Endothelial cell of umbilical vein (primary cell): ENCODE data around the gene PMEL. TPM values are rescaled to one million over a fixed set of nuclear protein-coding genes. Genes with fewer than 3 reads are reported as not detected.
A peak's percentile ranks its signal among the peaks of the same experiment; 100 is the strongest.

ENCODE experiments used
- BruUV-seq: library from RNA; stranded (reverse); fragments of 400-500 nt; replicated peaks from 2 replicates; lab custom pipeline; 2021; lab: Mats Ljungman, UMichigan
- CTCF ChIA-PET: fragments of 300-600, 350-600 bp; sonication (Branson Sonifier 250); formaldehyde crosslinking; loops from one replicate; lab custom pipeline; 2021; ENCODE audit warnings: antibody characterized with exemption, inconsistent platforms; lab: Charles Lee
- POLR2A ChIA-PET: fragments of 300-600, 350-600 bp; sonication (Branson Sonifier 250); formaldehyde crosslinking; loops from one replicate; lab custom pipeline; 2021; ENCODE audit warnings: antibody characterized with exemption, inconsistent platforms; lab: Charles Lee
- DNase-seq: peaks from one replicate; pipeline ENCODE4 v3.0.0-alpha.2; 2011; ENCODE audit warnings: low read depth, low spot score
- FAIRE-seq: peaks from 2 replicates; lab custom pipeline; 2011; peaks lifted over from hg19 to GRCh38; lab: Jason Lieb, UNC
- H2AFZ ChIP-seq: 2 replicates; pipeline ENCODE4 v1.6.0; 2012; ENCODE audit warnings: low read depth, low read length, control low read depth, inconsistent platforms
- H3K27ac ChIP-seq: 2 replicates; pipeline ENCODE4 v1.5.1; 2011; ENCODE audit warnings: low read depth, mild to moderate bottlenecking, control low read depth, low read length, moderate library complexity; ENCODE audit not compliant: insufficient read depth
- H3K27me3 ChIP-seq, 2 experiments: 2 replicates each; pipeline versions ENCODE4 v1.6.0 to v1.6.1; 2011; ENCODE audit warnings: low read length in 2 of 2, mixed read lengths in 1 of 2; ENCODE audit not compliant: control insufficient read depth in 2 of 2, insufficient read depth in 2 of 2
- H3K36me3 ChIP-seq, 2 experiments: 2 replicates in 1 of 2; 3 replicates in 1 of 2; pipeline ENCODE4 v1.5.1; 2011; ENCODE audit warnings: low read length in 2 of 2, mild to moderate bottlenecking in 1 of 2, moderate library complexity in 1 of 2; ENCODE audit not compliant: control insufficient read depth in 2 of 2, insufficient read depth in 2 of 2; ENCODE audit errors: extremely low read depth in 1 of 2
- H3K4me1 ChIP-seq: 3 replicates; pipeline ENCODE4 v1.5.1; 2011; ENCODE audit warnings: mild to moderate bottlenecking, low read length; ENCODE audit not compliant: control insufficient read depth, insufficient read depth; ENCODE audit errors: extremely low read depth
- H3K4me2 ChIP-seq: 2 replicates; pipeline ENCODE4 v1.6.1; 2011; ENCODE audit warnings: low read length, control low read depth, mixed read lengths; ENCODE audit not compliant: insufficient read depth
- H3K4me3 ChIP-seq, 3 experiments: fragments of 200-600 bp in 1 of 3; sonication (generic), shearing (Covaris generic) in 1 of 3; replicated peaks in 1 of 3; 2 replicates each; pipeline ENCODE4 v1.5.1; 2011 to 2016; ENCODE audit warnings: control low read depth in 3 of 3, low read length in 3 of 3, mild to moderate bottlenecking in 2 of 3, inconsistent platforms in 1 of 3, low read depth in 1 of 3, moderate library complexity in 1 of 3; ENCODE audit not compliant: insufficient read depth in 1 of 3
- H3K79me2 ChIP-seq: 2 replicates; pipeline ENCODE4 v1.6.0; 2012; ENCODE audit warnings: low read length, inconsistent platforms; ENCODE audit not compliant: control insufficient read depth, insufficient read depth
- H3K9ac ChIP-seq: replicated peaks from 2 replicates; pipeline ENCODE3; 2011; ENCODE audit warnings: low read length, control low read depth; ENCODE audit not compliant: insufficient read depth; ENCODE audit errors: extremely low read depth
- H3K9me1 ChIP-seq: replicated peaks from 3 replicates; pipeline ENCODE4 v1.6.0; 2011; ENCODE audit warnings: mild to moderate bottlenecking, low read length; ENCODE audit not compliant: control insufficient read depth, insufficient read depth; ENCODE audit errors: extremely low read depth
- H3K9me3 ChIP-seq: replicated peaks from 2 replicates; pipeline ENCODE4 v1.5.1; 2012; ENCODE audit warnings: low read length, inconsistent platforms; ENCODE audit not compliant: control insufficient read depth, insufficient read depth
- H4K20me1 ChIP-seq: replicated peaks from 2 replicates; pipeline ENCODE3; 2011; ENCODE audit warnings: mild to moderate bottlenecking, low read length; ENCODE audit not compliant: control insufficient read depth, insufficient read depth; ENCODE audit errors: extremely low read depth
- CTCF ChIP-seq, 2 donors: IDR thresholded peaks; 1 replicate in 1 of 2; 2 replicates in 1 of 2; pipeline ENCODE4 v1.5.1; 2011; ENCODE audit warnings: low read length in 2 of 2, mild to moderate bottlenecking in 2 of 2, moderate library complexity in 2 of 2, control low read depth in 1 of 2, inconsistent platforms in 1 of 2, low read depth in 1 of 2; ENCODE audit not compliant: insufficient read depth in 1 of 2; ENCODE audit errors: extremely low read depth in 1 of 2
- EZH2 ChIP-seq: IDR thresholded peaks from 2 replicates; pipeline ENCODE4 v1.6.1; 2012; ENCODE audit warnings: borderline replicate concordance, low read depth, mild to moderate bottlenecking, moderate library complexity, low read length, inconsistent platforms; ENCODE audit not compliant: severe bottlenecking
- FOS ChIP-seq: IDR thresholded peaks from 2 replicates; pipeline ENCODE4 v1.6.1; 2011; ENCODE audit warnings: mild to moderate bottlenecking, low read length, moderate library complexity, borderline replicate concordance; ENCODE audit not compliant: insufficient read depth
- GATA2 ChIP-seq: IDR thresholded peaks from 2 replicates; pipeline ENCODE4 v1.7.0; 2011; ENCODE audit warnings: low read depth, mild to moderate bottlenecking, moderate library complexity, mixed read lengths, low read length; ENCODE audit not compliant: insufficient read length, insufficient read depth
- JUN ChIP-seq: IDR thresholded peaks from 2 replicates; pipeline ENCODE4 v1.6.1; 2011; ENCODE audit warnings: borderline replicate concordance, low read depth; ENCODE audit not compliant: insufficient read length, insufficient read depth
- MAX ChIP-seq: IDR thresholded peaks from 2 replicates; pipeline ENCODE4 v1.6.1; 2011; ENCODE audit not compliant: insufficient read depth, insufficient read length
- MYC ChIP-seq: IDR thresholded peaks from one replicate; pipeline ENCODE4 v1.6.1; 2011; ENCODE audit warnings: mild to moderate bottlenecking, low read depth, low read length
- POLR2A ChIP-seq: IDR thresholded peaks from 2 replicates; pipeline ENCODE4 v1.6.1; 2012; ENCODE audit warnings: low read depth, mild to moderate bottlenecking, control low read depth, low read length
- POLR2AphosphoS5 ChIP-seq: IDR thresholded peaks from 2 replicates; pipeline ENCODE4 v1.6.1; 2012; ENCODE audit warnings: low read depth, mild to moderate bottlenecking, control low read depth, low read length, moderate library complexity; ENCODE audit not compliant: insufficient read depth
- dilution Hi-C: fragments of 300-500 bp; cut with MboI; formaldehyde crosslinking; loops from one replicate; pipeline ENCODE4 v1.15.0; 2019; ENCODE audit warnings: low sequenced_read_pairs; ENCODE audit not compliant: extremely low pct_ligation_motif_present
- intact Hi-C: fragments of 100-400 bp; cut with micrococcal nuclease; formaldehyde crosslinking; loops from one replicate; pipeline ENCODE4 v1.10.0; 2022
- polyA plus RNA-seq, 4 experiments: library from polyadenylated mRNA; depleted of rRNA in 3 of 4; stranded (reverse) in 3 of 4; unstranded in 1 of 4; fragments of >200 nt; gene quantifications; 2 replicates each; pipeline versions ENCODE4 v1.2.1 to v1.2.3, GENCODE V29; 2011 to 2012; ENCODE audit warnings: missing spikeins in 1 of 4
- total RNA-seq: library from RNA; stranded (reverse); gene quantifications from 2 replicates; pipeline ENCODE4 v1.2.3, GENCODE V29; 2021

The PMEL gene
- total and polyA plus RNA-seq, 2 donors (not counting 3 experiments of a cell fraction or from before 2014, with no cell fraction given) = 0.51 to 0.99 TPM

GRCh38 chr12:55995366-55995765 lies 29.5 kb upstream of the PMEL start:
- no peaks in the 10 kb centered on the region for H3K79me2 ChIP-seq
- CTCF ChIA-PET = interaction anchor here (0.8 to 7.7 kb wide), 26 partner anchors 10 to 256 kb away, joined by 3 to 295 read pairs (median 8); partner anchors contain the start of genes DGKA, ORMDL2, PA2G4 and RAB5B
- POLR2A ChIA-PET = interaction anchor here (0.6 kb wide), 1 partner anchor 166 kb away, joined by 8 read pairs; the partner anchor contains the start of gene DNAJC14
- no peaks in the 10 kb centered on the region for H3K9me1 ChIP-seq
- no peak overlapping the region for H3K27ac ChIP-seq
- no peak for DNase-seq
- H3K4me2 ChIP-seq = no peak overlapping the region
- dilution Hi-C loops (no loop called here), intact Hi-C loops (no loop called here)
- BruUV-seq = no TSS peak
- no peak overlapping the region for H3K9ac ChIP-seq
- no peak overlapping the region for H3K4me3 ChIP-seq
- H3K27me3 ChIP-seq = no peaks in the 10 kb centered on the region
- peaks cover 10% of the 10 kb centered on the region for H3K4me1 ChIP-seq
- FAIRE-seq = no peak
- H3K36me3 ChIP-seq = peaks cover 17 to 23% of the 10 kb centered on the region in 2 experiments
- TF ChIP-seq MAX (no peak), CTCF (IDR thresholded peaks at IDR 0.05; ENCODE audit: extremely low read depth in 1 of 2, insufficient read depth in 1 of 2, low read depth in 1 of 2, low read length in 2 of 2) (no peak), GATA2 (no peak)
- H2AFZ ChIP-seq = no peak overlapping the region
- no peaks in the 10 kb centered on the region for H3K9me3 ChIP-seq
- no peaks in the 10 kb centered on the region for H4K20me1 ChIP-seq

- dilution Hi-C loops (no loop called here), intact Hi-C loops (no loop called here)
- peaks cover 10% of the 10 kb centered on the region for H3K4me1 ChIP-seq
- POLR2A ChIA-PET = no interaction called here
- no peak overlapping the region for H3K27ac ChIP-seq
- no peaks in the 10 kb centered on the region for H3K27me3 ChIP-seq
- no peaks in the 10 kb centered on the region for H3K79me2 ChIP-seq
- TSS peak; percentile 14 for BruUV-seq
- CTCF ChIA-PET = interaction anchor here (1.0 to 7.7 kb wide), 2 partner anchors 21 to 35 kb away, joined by 4 to 295 read pairs; no protein-coding TSS in a partner anchor
- no peak overlapping the region for H2AFZ ChIP-seq
- no peak overlapping the region for H3K4me3 ChIP-seq
- H4K20me1 ChIP-seq = no peaks in the 10 kb centered on the region
- H3K4me2 ChIP-seq = no peak overlapping the region
- no peak for DNase-seq
- H3K9ac ChIP-seq = no peak overlapping the region
- H3K9me1 ChIP-seq = no peaks in the 10 kb centered on the region
- no peaks in the 10 kb centered on the region for H3K9me3 ChIP-seq
- TF ChIP-seq FOS (no peak), EZH2 (no peak), POLR2AphosphoS5 (no peak), MYC (no peak), MAX (no peak), CTCF (IDR thresholded peaks at IDR 0.05; ENCODE audit: extremely low read depth in 1 of 2, insufficient read depth in 1 of 2, low read depth in 1 of 2, low read length in 2 of 2) (no peak), GATA2 (no peak), POLR2A (no peak), JUN (no peak)
- no peak for FAIRE-seq
- H3K36me3 ChIP-seq = peaks cover 20 to 29% of the 10 kb centered on the region in 2 experiments
These were observed 27.5 kb upstream of the PMEL start for GRCh38 chr12:55993230-55993853.
